SJCRH30 (cell line): ENCODE data around the gene EGLN3. TPM values are rescaled to one million over a fixed set of nuclear protein-coding genes. Genes with fewer than 3 reads are reported as not detected.

ENCODE experiments used
- DNase-seq, 2 experiments: peaks; one replicate each; pipeline ENCODE4 v3.0.0-alpha.2; 2015 to 2020
- H3K27ac ChIP-seq: fragments of 250-450 bp; sonication (Bioruptor Pico); 2 replicates; pipeline ENCODE4 v1.5.1; 2020; ENCODE audit warnings: mild to moderate bottlenecking, moderate library complexity
- H3K27me3 ChIP-seq: fragments of 250-450 bp; sonication (Bioruptor Pico); 2 replicates; pipeline ENCODE4 v1.5.1; 2020; ENCODE audit warnings: mild to moderate bottlenecking, moderate library complexity
- H3K36me3 ChIP-seq: fragments of 250-450 bp; sonication (Bioruptor Pico); 2 replicates; pipeline ENCODE4 v1.5.1; 2020; ENCODE audit warnings: mild to moderate bottlenecking, moderate library complexity
- H3K4me1 ChIP-seq: fragments of 250-450 bp; sonication (Bioruptor Pico); 2 replicates; pipeline ENCODE4 v1.5.1; 2020; ENCODE audit warnings: mild to moderate bottlenecking, moderate library complexity
- H3K4me3 ChIP-seq: fragments of 250-450 bp; sonication (Bioruptor Pico); 2 replicates; pipeline ENCODE4 v1.5.1; 2020; ENCODE audit warnings: mild to moderate bottlenecking, moderate library complexity
- H3K9me3 ChIP-seq: fragments of 250-450 bp; sonication (Bioruptor Pico); replicated peaks from 2 replicates; pipeline ENCODE4 v1.5.1; 2020; ENCODE audit warnings: mild to moderate bottlenecking, moderate library complexity
- total RNA-seq: library from RNA; depleted of rRNA; stranded (reverse); fragments of >200 nt; shearing (Covaris generic); gene quantifications from 2 replicates; pipeline ENCODE4 v1.2.3, GENCODE V29; 2014

Gene EGLN3
- total RNA-seq, 1 experiment from 2014 or later = 34.5 TPM

GRCh38 chr14:33899723-33900341 is 51.0 kb downstream of the EGLN3 start:
- no peak for DNase-seq
- Histone ChIP-seq H3K27me3 (no peaks in the 10 kb centered on the region), H3K27ac (no peak overlapping the region), H3K4me1 (no peaks in the 10 kb centered on the region), H3K9me3 (no peaks in the 10 kb centered on the region), H3K36me3 (no peaks in the 10 kb centered on the region), H3K4me3 (no peak overlapping the region)

- Histone ChIP-seq H3K36me3 (no peaks in the 10 kb centered on the region), H3K9me3 (no peaks in the 10 kb centered on the region), H3K27ac (no peak overlapping the region), H3K27me3 (no peaks in the 10 kb centered on the region), H3K4me1 (no peaks in the 10 kb centered on the region), H3K4me3 (no peak overlapping the region)
- no peak for DNase-seq
These were observed 52.9 kb downstream of the EGLN3 start for GRCh38 chr14:33897878-33898535.

- no peak for DNase-seq
- no peaks in the 10 kb centered on the region for H3K4me1 ChIP-seq
These were observed 53.5 kb downstream of the EGLN3 start for GRCh38 chr14:33897382-33897781.

GRCh38 chr14:33894339-33894738 is 56.5 kb downstream of the EGLN3 start:
- H3K4me1 ChIP-seq = no peaks in the 10 kb centered on the region
- H3K27ac ChIP-seq = no peak overlapping the region
- no peak for DNase-seq
- H3K36me3 ChIP-seq = no peaks in the 10 kb centered on the region
- H3K27me3 ChIP-seq = no peaks in the 10 kb centered on the region
- H3K9me3 ChIP-seq = no peaks in the 10 kb centered on the region
- H3K4me3 ChIP-seq = no peak overlapping the region

More at GRCh38 chr14:33897382-33897781, 53.5 kb downstream of the EGLN3 start:
- H3K27ac ChIP-seq = no peak overlapping the region
- H3K27me3 ChIP-seq = no peaks in the 10 kb centered on the region
- no peaks in the 10 kb centered on the region for H3K36me3 ChIP-seq
- H3K4me3 ChIP-seq = no peak overlapping the region
- H3K9me3 ChIP-seq = no peaks in the 10 kb centered on the region

- DNase-seq = no peak
- no peak overlapping the region for H3K27ac ChIP-seq
- H3K36me3 ChIP-seq = no peaks in the 10 kb centered on the region
- H3K4me1 ChIP-seq = no peaks in the 10 kb centered on the region
- no peaks in the 10 kb centered on the region for H3K27me3 ChIP-seq
- no peak overlapping the region for H3K4me3 ChIP-seq
- no peaks in the 10 kb centered on the region for H3K9me3 ChIP-seq
These were observed 59.2 kb downstream of the EGLN3 start for GRCh38 chr14:33891700-33892099.

GRCh38 chr14:33884916-33885315 is 66.0 kb downstream of the EGLN3 start:
- Histone ChIP-seq H3K36me3 (no peaks in the 10 kb centered on the region), H3K27me3 (no peaks in the 10 kb centered on the region), H3K4me3 (no peak overlapping the region), H3K27ac (no peak overlapping the region), H3K4me1 (no peaks in the 10 kb centered on the region), H3K9me3 (no peaks in the 10 kb centered on the region)
- no peak for DNase-seq

GRCh38 chr14:33880330-33880729 is 70.5 kb downstream of the EGLN3 start:
- Histone ChIP-seq H3K4me3 (no peak overlapping the region), H3K9me3 (peaks cover 12% of the 10 kb centered on the region), H3K4me1 (no peaks in the 10 kb centered on the region), H3K27me3 (no peaks in the 10 kb centered on the region), H3K27ac (no peak overlapping the region), H3K36me3 (no peaks in the 10 kb centered on the region; the same call in 1 of the 2 replicates)
- DNase-seq = no peak

GRCh38 chr14:33879684-33880286 is 71.1 kb downstream of the EGLN3 start:
- H3K4me3 ChIP-seq = no peak overlapping the region
- no peak for DNase-seq
- no peak overlapping the region for H3K27ac ChIP-seq
- H3K9me3 ChIP-seq = peaks cover 12% of the 10 kb centered on the region
- no peaks in the 10 kb centered on the region for H3K4me1 ChIP-seq
- H3K36me3 ChIP-seq = no peaks in the 10 kb centered on the region; the same call in 1 of the 2 replicates
- H3K27me3 ChIP-seq = no peaks in the 10 kb centered on the region

GRCh38 chr14:33876274-33876673 is 74.6 kb downstream of the EGLN3 start:
- Histone ChIP-seq H3K4me1 (no peaks in the 10 kb centered on the region), H3K27me3 (no peaks in the 10 kb centered on the region), H3K4me3 (no peak overlapping the region), H3K9me3 (peaks cover 19% of the 10 kb centered on the region), H3K36me3 (no peaks in the 10 kb centered on the region; the same call in 1 of the 2 replicates), H3K27ac (no peak overlapping the region)
- DNase-seq = no peak
